ENCODE measurements around the gene KCNE3. TPM values are rescaled to one million over a fixed set of nuclear protein-coding genes. Genes with fewer than 3 reads are reported as not detected.

KCNE3 gene
- total RNA-seq, 1 donor from 2014 or later, result 0.59 TPM

Other genes starting within 250 kb of the KCNE3 start
- gene P4HA3, start 155.9 kb downstream of the KCNE3 start, total RNA-seq, result 3.3 and 5.0 TPM in 2 replicates
- 41.0 and 43.6 TPM in 2 replicates for gene PGM2L1, start 69.1 kb downstream of the KCNE3 start, total RNA-seq
- 2.0 and 3.5 TPM in 2 replicates for gene LIPT2, start 26.2 kb upstream of the KCNE3 start, total RNA-seq
- 6.5 and 7.5 TPM in 2 replicates for gene POLD3, start 125.0 kb upstream of the KCNE3 start, total RNA-seq

Measured in astrocyte (in vitro differentiated cells and primary cell).